ENCODE measurements around the gene WNT3A. TPM values are rescaled to one million over a fixed set of nuclear protein-coding genes. Genes with fewer than 3 reads are reported as not detected.
A peak's percentile ranks its signal among the peaks of the same experiment; 100 is the strongest.

Gene WNT3A
- polyA plus RNA-seq, 1 experiment: not detected

- POLR2A ChIA-PET: interaction anchor here (0.6 to 0.7 kb wide), 2 partner anchors 83 to 181 kb away, joined by 8 to 9 read pairs; no protein-coding TSS in a partner anchor
- no peak overlapping the region for H3K4me3 ChIP-seq (ENCODE audit: low read depth, low read length)
- CTCF ChIA-PET: interaction anchor here (0.6 to 2.1 kb wide), 14 partner anchors 13 to 517 kb away, joined by 3 to 7 read pairs (median 3); no protein-coding TSS in a partner anchor
- H3K27ac ChIP-seq (ENCODE audit: low read depth, low read length): no peak overlapping the region
- TF ChIP-seq CTCF (IDR thresholded peaks at IDR 0.05; ENCODE audit: low read depth, low read length): peak; percentile 63
- H3K9me3 ChIP-seq (ENCODE audit: control insufficient read depth, insufficient read depth, low read length): peaks cover 8% of the 10 kb centered on the region
- H3K27me3 ChIP-seq (ENCODE audit: control insufficient read depth, insufficient read depth, low read length): peaks cover 13% of the 10 kb centered on the region
- DNase-seq (ENCODE audit: low read depth, low spot score): no peak
Observed at GRCh38 chr1:227999056-227999930, 7.5 kb upstream of the WNT3A start.

- no peak for DNase-seq (ENCODE audit: low read depth, low spot score)
- ChIA-PET CTCF (no interaction called here), POLR2A (no interaction called here)
Observed at GRCh38 chr1:228000416-228000815, 6.4 kb upstream of the WNT3A start.

GRCh38 chr1:228000836-228001563 is 5.8 kb upstream of the WNT3A start:
- ChIA-PET CTCF (no interaction called here), POLR2A (no interaction called here)
- H3K4me3 ChIP-seq (ENCODE audit: low read depth, low read length): no peak overlapping the region
- H3K9me3 ChIP-seq (ENCODE audit: control insufficient read depth, insufficient read depth, low read length): peaks cover 6% of the 10 kb centered on the region
- H3K27me3 ChIP-seq (ENCODE audit: control insufficient read depth, insufficient read depth, low read length): peaks cover 29% of the 10 kb centered on the region
- DNase-seq (ENCODE audit: low read depth, low spot score): no peak
- no peak overlapping the region for H3K27ac ChIP-seq (ENCODE audit: low read depth, low read length)
- TF ChIP-seq CTCF (IDR thresholded peaks at IDR 0.05; ENCODE audit: low read depth, low read length): no peak

More at GRCh38 chr1:228000416-228000815, 6.4 kb upstream of the WNT3A start:
- TF ChIP-seq CTCF (IDR thresholded peaks at IDR 0.05; ENCODE audit: low read depth, low read length): no peak
- Histone ChIP-seq H3K27me3 (ENCODE audit: control insufficient read depth, insufficient read depth, low read length) (peaks cover 24% of the 10 kb centered on the region), H3K9me3 (ENCODE audit: control insufficient read depth, insufficient read depth, low read length) (peaks cover 8% of the 10 kb centered on the region), H3K4me3 (ENCODE audit: low read depth, low read length) (no peak overlapping the region), H3K27ac (ENCODE audit: low read depth, low read length) (no peak overlapping the region)

- Histone ChIP-seq H3K4me3 (ENCODE audit: low read depth, low read length) (no peak overlapping the region), H3K27me3 (ENCODE audit: control insufficient read depth, insufficient read depth, low read length) (peaks cover 33% of the 10 kb centered on the region), H3K9me3 (ENCODE audit: control insufficient read depth, insufficient read depth, low read length) (peaks cover 3% of the 10 kb centered on the region), H3K27ac (ENCODE audit: low read depth, low read length) (no peak overlapping the region)
- TF ChIP-seq CTCF (IDR thresholded peaks at IDR 0.05; ENCODE audit: low read depth, low read length): no peak
- no peak for DNase-seq (ENCODE audit: low read depth, low spot score)
- ChIA-PET CTCF (no interaction called here), POLR2A (no interaction called here)
Observed at GRCh38 chr1:228001738-228002535, 4.9 kb upstream of the WNT3A start.

Data from AG04450 (cell line).